Ishikawa (cell line): Measurements from ENCODE around the gene SENP7.
A peak's percentile ranks its signal among the peaks of the same experiment; 100 is the strongest.

ENCODE experiments used
- CEBPB ChIP-seq: IDR thresholded peaks from 2 replicates; pipeline ENCODE4 v1.6.1; 2012
- CREB1 ChIP-seq: IDR thresholded peaks from 2 replicates; pipeline ENCODE4 v1.6.1; 2012; ENCODE audit warnings: low read depth
- EGR1 ChIP-seq: IDR thresholded peaks from 2 replicates; pipeline ENCODE4 v1.6.1; 2012
- EP300 ChIP-seq: IDR thresholded peaks from 2 replicates; pipeline ENCODE4 v1.6.1; 2012; ENCODE audit warnings: borderline replicate concordance
- FOXM1 ChIP-seq: IDR thresholded peaks from 2 replicates; pipeline ENCODE4 v1.6.1; 2012; ENCODE audit warnings: low read depth, borderline replicate concordance
- NFIC ChIP-seq: IDR thresholded peaks from 2 replicates; pipeline ENCODE4 v1.6.1; 2012
- RAD21 ChIP-seq: IDR thresholded peaks from 2 replicates; pipeline ENCODE4 v1.6.1; 2012; ENCODE audit warnings: low read depth
- REST ChIP-seq: IDR thresholded peaks from 2 replicates; pipeline ENCODE4 v1.6.1; 2012; ENCODE audit warnings: low read depth, mild to moderate bottlenecking
- TAF1 ChIP-seq: IDR thresholded peaks from 2 replicates; pipeline ENCODE4 v1.6.1; 2012; ENCODE audit warnings: low read depth, mild to moderate bottlenecking
- TCF12 ChIP-seq: IDR thresholded peaks from 2 replicates; pipeline ENCODE4 v1.6.1; 2012; ENCODE audit warnings: low read depth
- TEAD4 ChIP-seq: IDR thresholded peaks from 2 replicates; pipeline ENCODE4 v1.6.1; 2012
- YY1 ChIP-seq: IDR thresholded peaks from 2 replicates; pipeline ENCODE4 v1.6.1; 2012; ENCODE audit warnings: low read depth
- ZBTB7A ChIP-seq: IDR thresholded peaks from 2 replicates; pipeline ENCODE4 v1.6.1; 2012; ENCODE audit warnings: low read depth
- TF ChIP-seq, protein P1 (sequence below): IDR thresholded peaks from 2 replicates; pipeline ENCODE4 v1.6.1; 2012
- TF ChIP-seq, protein P2 (sequence below): IDR thresholded peaks from 2 replicates; pipeline ENCODE4 v1.6.1; 2012

Gene SENP7

DNA sequence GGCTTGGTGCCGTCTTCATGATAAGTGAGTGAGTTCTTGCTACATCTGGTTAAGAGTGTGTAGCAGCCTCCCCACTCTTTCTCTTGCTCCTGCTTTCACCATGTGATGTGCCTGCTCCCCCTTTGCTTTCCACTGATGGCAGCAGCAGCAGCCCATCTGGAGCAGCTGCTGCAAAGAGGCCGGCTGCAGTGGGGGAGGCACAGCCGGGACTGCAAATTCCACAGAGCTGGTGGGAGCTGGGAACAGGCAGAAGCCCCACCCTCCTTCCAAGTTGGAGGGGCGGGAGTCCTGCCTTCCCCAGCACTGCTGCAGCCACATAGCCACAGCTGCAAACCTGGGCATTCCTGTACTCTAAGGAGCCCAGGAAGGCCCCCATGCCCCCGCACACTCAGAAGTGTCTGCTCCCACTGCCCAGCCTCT lies 129.8 kb downstream of the SENP7 start:
- no peak for TF ChIP-seq YY1
- TF ChIP-seq TAF1 = no peak
- no peak for TF ChIP-seq EP300
- no peak for TF ChIP-seq REST
- TF ChIP-seq TCF12 = no peak
- TF ChIP-seq, protein P1, sequence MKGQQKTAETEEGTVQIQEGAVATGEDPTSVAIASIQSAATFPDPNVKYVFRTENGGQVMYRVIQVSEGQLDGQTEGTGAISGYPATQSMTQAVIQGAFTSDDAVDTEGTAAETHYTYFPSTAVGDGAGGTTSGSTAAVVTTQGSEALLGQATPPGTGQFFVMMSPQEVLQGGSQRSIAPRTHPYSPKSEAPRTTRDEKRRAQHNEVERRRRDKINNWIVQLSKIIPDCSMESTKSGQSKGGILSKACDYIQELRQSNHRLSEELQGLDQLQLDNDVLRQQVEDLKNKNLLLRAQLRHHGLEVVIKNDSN = no peak

DNA sequence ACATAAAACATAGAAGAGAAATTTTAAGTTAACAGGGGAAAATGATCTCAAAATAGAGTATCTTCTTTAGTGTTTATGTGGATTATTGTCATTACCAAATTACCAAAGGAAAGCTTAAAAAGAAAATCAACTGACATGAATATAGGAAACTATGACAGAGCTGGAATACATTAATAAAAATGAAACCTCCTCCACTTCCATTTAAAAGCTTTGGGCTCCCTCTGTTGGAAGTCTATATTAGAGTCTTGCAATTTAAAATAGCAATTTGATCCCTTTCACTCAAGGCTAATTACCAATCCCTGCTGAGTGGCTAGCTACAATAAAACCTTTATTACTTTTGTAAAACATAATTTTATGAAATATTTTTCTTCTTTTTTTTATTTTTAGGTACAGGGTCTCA lies 131.2 kb downstream of the SENP7 start:
- TF ChIP-seq RAD21 = peak; percentile 65
- TF ChIP-seq TCF12 = no peak

- TF ChIP-seq TCF12 = no peak
- TF ChIP-seq TAF1 = no peak
- TF ChIP-seq NFIC = no peak
- TF ChIP-seq FOXM1 = no peak
- no peak for TF ChIP-seq EP300
- TF ChIP-seq RAD21 = no peak
- TF ChIP-seq TEAD4 = no peak
- no peak for TF ChIP-seq CEBPB
- no peak for TF ChIP-seq CREB1
- no peak for TF ChIP-seq ZBTB7A
- TF ChIP-seq, protein P1 = no peak
These were observed 133.2 kb downstream of the SENP7 start for GRCh38 chr3:101379658-101380376.

DNA sequence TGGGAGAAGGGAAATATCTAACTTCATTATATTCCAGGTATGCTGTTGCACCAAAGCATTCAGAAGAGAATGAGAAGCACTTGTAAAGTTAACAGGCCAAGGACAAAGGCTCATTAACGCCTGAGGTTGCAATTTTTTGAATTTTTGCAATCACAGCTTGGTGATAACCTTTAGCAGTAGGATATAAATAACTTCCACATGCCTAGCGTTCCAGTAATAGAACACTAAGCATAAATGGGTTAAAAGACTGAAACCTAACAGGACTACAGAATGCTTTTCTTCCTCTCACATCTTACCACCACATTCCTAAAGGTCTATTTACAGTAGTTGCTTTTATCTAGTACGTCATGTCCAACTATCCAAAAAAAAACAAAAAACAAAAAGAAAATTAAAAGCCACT lies 135.2 kb downstream of the SENP7 start:
- TF ChIP-seq YY1 = no peak
- TF ChIP-seq, protein P1 = no peak
- no peak for TF ChIP-seq RAD21
- no peak for TF ChIP-seq REST
- TF ChIP-seq NFIC = no peak
- no peak for TF ChIP-seq CREB1
- TF ChIP-seq FOXM1 = no peak
- no peak for TF ChIP-seq EGR1
- TF ChIP-seq, protein P2, sequence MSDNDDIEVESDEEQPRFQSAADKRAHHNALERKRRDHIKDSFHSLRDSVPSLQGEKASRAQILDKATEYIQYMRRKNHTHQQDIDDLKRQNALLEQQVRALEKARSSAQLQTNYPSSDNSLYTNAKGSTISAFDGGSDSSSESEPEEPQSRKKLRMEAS = no peak
- no peak for TF ChIP-seq EP300
- TF ChIP-seq TEAD4 = no peak
- no peak for TF ChIP-seq TCF12
- TF ChIP-seq ZBTB7A = no peak
- TF ChIP-seq CEBPB = no peak
- no peak for TF ChIP-seq TAF1

GRCh38 chr3:101377209-101377608 lies 135.8 kb downstream of the SENP7 start:
- no peak for TF ChIP-seq TEAD4
- no peak for TF ChIP-seq CEBPB
- TF ChIP-seq, protein P2 = no peak
- no peak for TF ChIP-seq ZBTB7A
- no peak for TF ChIP-seq YY1
- TF ChIP-seq EP300 = no peak
- TF ChIP-seq TAF1 = no peak
- no peak for TF ChIP-seq FOXM1
- TF ChIP-seq RAD21 = no peak
- TF ChIP-seq TCF12 = no peak
- TF ChIP-seq EGR1 = no peak

DNA sequence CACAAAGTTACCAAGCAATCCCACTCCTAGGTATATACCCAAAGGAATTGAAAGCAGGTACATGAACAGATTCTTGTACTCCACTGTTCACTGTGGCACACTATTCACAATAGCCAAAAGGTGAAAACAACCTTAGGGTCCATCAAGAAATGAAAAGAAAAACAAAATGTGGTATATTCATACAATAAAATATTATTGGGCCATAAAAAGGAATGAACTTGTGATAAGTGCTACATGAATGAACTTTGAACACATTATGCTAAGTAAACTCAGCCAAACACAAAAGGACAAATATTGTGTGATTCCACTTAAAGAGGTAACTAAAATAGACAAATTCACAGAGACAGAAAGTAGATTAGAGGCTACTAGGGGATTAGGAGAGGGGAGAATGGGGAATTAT lies 137.4 kb downstream of the SENP7 start:
- no peak for TF ChIP-seq FOXM1
- TF ChIP-seq, protein P1 = no peak
- no peak for TF ChIP-seq TAF1
- no peak for TF ChIP-seq YY1
- no peak for TF ChIP-seq ZBTB7A
- no peak for TF ChIP-seq EP300
- TF ChIP-seq TEAD4 = no peak
- no peak for TF ChIP-seq NFIC
- no peak for TF ChIP-seq CREB1
- TF ChIP-seq, protein P2 = no peak
- no peak for TF ChIP-seq TCF12
- TF ChIP-seq RAD21 = no peak
- no peak for TF ChIP-seq EGR1
- TF ChIP-seq REST = no peak
